AG04450 (cell line): ENCODE measurements around the gene FKBP1B. TPM values are rescaled to one million over a fixed set of nuclear protein-coding genes. Genes with fewer than 3 reads are reported as not detected.

Experiments used
- CTCF ChIA-PET: fragments of 300-600, 350-600 bp; formaldehyde crosslinking; extraction: SDS; loops from one replicate; lab custom pipeline; 2022; ENCODE audit warnings: antibody characterized with exemption, inconsistent platforms; lab: Charles Lee
- POLR2A ChIA-PET: fragments of 350-600 bp; formaldehyde crosslinking; extraction: SDS; loops from one replicate; lab custom pipeline; 2021; ENCODE audit warnings: antibody characterized with exemption, inconsistent platforms; lab: Yijun Ruan, JAX
- DNase-seq: peaks from one replicate; pipeline ENCODE4 v3.0.0-alpha.2; 2011; ENCODE audit warnings: low read depth, low spot score
- H3K27ac ChIP-seq: one replicate; pipeline ENCODE4 v1.5.1; 2012; ENCODE audit warnings: low read depth, low read length, control low read depth
- H3K27me3 ChIP-seq: one replicate; pipeline ENCODE4 v1.6.0; 2012; ENCODE audit warnings: low read length; ENCODE audit not compliant: control insufficient read depth, insufficient read depth
- H3K4me3 ChIP-seq: 2 replicates; pipeline ENCODE4 v1.5.1; 2011; ENCODE audit warnings: mild to moderate bottlenecking, low read depth, low read length, control low read depth
- H3K9me3 ChIP-seq: 2 replicates; pipeline ENCODE4 v1.5.1; 2012; ENCODE audit warnings: low read length; ENCODE audit not compliant: control insufficient read depth, insufficient read depth
- polyA plus RNA-seq: library from polyadenylated mRNA; depleted of rRNA; stranded (reverse); fragments of >200 nt; gene quantifications from 2 replicates; pipeline ENCODE4 v1.2.3, GENCODE V29; 2011
- TF ChIP-seq, protein P1 (sequence below): IDR thresholded peaks from 2 replicates; pipeline ENCODE4 v1.5.1; 2011; ENCODE audit warnings: low read depth, low read length, control low read depth, inconsistent platforms

FKBP1B gene
- polyA plus RNA-seq, 1 experiment, result 19.7 TPM

DNA sequence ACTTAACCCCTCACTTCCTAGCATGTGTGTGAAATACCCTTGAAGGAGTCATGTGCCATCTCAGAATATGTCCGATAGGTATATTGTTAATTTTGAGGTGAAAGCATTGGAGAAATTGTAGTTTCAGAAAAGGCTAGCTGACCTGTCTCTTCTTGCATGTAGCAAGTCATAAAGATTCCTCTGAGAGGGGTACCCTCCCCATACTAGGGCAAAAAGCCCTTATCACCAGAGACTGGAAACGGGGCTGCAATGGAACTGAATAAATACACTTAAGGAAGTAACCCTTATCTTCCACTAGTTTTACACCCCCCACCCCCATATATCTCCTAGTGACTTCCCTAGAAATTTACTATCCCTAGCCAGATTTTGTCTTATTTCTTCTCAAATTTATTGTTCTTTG, 28.3 kb downstream of the FKBP1B start:
- DNase-seq, result no peak
- TF ChIP-seq, protein P1, sequence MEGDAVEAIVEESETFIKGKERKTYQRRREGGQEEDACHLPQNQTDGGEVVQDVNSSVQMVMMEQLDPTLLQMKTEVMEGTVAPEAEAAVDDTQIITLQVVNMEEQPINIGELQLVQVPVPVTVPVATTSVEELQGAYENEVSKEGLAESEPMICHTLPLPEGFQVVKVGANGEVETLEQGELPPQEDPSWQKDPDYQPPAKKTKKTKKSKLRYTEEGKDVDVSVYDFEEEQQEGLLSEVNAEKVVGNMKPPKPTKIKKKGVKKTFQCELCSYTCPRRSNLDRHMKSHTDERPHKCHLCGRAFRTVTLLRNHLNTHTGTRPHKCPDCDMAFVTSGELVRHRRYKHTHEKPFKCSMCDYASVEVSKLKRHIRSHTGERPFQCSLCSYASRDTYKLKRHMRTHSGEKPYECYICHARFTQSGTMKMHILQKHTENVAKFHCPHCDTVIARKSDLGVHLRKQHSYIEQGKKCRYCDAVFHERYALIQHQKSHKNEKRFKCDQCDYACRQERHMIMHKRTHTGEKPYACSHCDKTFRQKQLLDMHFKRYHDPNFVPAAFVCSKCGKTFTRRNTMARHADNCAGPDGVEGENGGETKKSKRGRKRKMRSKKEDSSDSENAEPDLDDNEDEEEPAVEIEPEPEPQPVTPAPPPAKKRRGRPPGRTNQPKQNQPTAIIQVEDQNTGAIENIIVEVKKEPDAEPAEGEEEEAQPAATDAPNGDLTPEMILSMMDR, result no peak
- ChIA-PET POLR2A (interaction anchor here (0.7 kb wide), 1 partner anchor 150 kb away, joined by 3 read pairs; no protein-coding TSS in a partner anchor), CTCF (interaction anchor here (2.0 kb wide), 1 partner anchor 253 kb away, joined by 6 read pairs; no protein-coding TSS in a partner anchor)
- H3K27me3 ChIP-seq, result no peaks in the 10 kb centered on the region
- no peaks in the 10 kb centered on the region; the same call in 1 of the 2 replicates for H3K9me3 ChIP-seq
- peak overlapping the region; percentile 52 for H3K27ac ChIP-seq
- H3K4me3 ChIP-seq, result peak overlapping the region; percentile 98

DNA sequence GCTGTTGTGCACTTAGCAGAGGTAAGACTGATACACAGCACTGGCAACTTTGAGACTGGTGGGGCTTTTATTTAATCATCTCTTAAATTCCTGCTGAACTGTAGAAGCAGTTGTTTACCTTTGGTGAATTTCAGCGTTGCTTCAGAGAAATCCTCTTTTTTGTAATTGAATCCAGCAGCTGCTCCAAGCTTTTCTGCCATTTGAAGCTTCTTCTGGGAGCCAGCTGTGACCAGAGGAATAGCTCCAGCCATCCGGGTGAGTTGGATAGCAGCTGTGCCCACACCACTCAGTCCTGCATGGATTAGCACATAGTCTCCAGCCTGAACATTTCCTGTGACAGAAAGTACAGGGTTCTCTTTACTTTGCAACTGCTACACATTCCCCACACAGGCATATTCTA, 31.2 kb downstream of the FKBP1B start:
- ChIA-PET POLR2A (no interaction called here), CTCF (no interaction called here)
- Histone ChIP-seq H3K4me3 (no peak overlapping the region), H3K27ac (peak overlapping the region; percentile 31), H3K9me3 (no peaks in the 10 kb centered on the region; the same call in 1 of the 2 replicates), H3K27me3 (no peaks in the 10 kb centered on the region)
- TF ChIP-seq, protein P1, result no peak
- DNase-seq, result peak; percentile 20

DNA sequence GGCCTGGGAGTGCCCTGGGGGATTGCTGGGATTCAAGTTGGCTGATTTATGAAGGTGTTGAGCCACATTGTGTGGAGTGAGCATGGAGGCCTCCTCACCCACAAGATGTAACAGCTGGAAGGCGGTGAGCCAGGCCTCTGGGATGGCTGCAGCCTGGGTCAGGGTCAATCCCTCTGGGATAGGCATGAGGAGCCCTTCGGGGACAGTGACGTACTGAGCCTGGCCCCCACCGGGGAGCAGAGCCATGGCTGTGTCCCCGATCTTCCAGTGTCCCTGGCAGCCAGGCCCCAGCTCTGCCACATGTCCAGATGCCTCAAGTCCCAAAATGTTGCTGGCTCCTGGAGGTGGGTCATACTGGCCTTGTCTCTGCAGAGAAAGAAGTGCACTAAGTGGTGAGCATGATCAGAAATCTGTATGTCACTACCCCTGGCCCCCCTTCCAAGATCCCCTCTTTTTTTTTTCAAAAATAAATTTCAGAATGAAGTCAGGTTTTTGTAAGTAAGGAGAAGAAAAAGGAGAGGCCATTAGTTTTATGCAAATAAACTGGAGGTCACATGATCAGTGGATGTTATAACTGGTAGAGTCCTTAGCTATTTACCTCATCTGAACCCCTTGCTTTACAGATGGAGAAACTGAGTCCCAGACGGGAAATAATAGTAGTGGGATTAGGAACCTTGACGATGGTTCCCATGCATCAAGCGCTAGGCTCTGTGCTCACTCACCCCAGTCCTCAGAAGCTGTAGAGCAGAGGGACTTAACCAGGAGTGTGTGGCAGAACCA, 33.4 kb downstream of the FKBP1B start:
- H3K4me3 ChIP-seq, result peak overlapping the region; percentile 73
- ChIA-PET CTCF (interaction anchor here (0.5 to 3.1 kb wide), 18 partner anchors 10 to 263 kb away, joined by 3 to 47 read pairs (median 6); partner anchors contain the start of genes ATAD2B and WDCP), POLR2A (interaction anchor here (0.6 to 2.4 kb wide), 4 partner anchors 40 to 260 kb away, joined by 3 to 10 read pairs (median 8); partner anchors contain the start of genes FAM228B, PFN4 and UBXN2A)
- no peaks in the 10 kb centered on the region for H3K9me3 ChIP-seq
- H3K27me3 ChIP-seq, result no peaks in the 10 kb centered on the region
- peak overlapping the region; percentile 94 for H3K27ac ChIP-seq
- TF ChIP-seq, protein P1, result no peak
- no peak for DNase-seq

DNA sequence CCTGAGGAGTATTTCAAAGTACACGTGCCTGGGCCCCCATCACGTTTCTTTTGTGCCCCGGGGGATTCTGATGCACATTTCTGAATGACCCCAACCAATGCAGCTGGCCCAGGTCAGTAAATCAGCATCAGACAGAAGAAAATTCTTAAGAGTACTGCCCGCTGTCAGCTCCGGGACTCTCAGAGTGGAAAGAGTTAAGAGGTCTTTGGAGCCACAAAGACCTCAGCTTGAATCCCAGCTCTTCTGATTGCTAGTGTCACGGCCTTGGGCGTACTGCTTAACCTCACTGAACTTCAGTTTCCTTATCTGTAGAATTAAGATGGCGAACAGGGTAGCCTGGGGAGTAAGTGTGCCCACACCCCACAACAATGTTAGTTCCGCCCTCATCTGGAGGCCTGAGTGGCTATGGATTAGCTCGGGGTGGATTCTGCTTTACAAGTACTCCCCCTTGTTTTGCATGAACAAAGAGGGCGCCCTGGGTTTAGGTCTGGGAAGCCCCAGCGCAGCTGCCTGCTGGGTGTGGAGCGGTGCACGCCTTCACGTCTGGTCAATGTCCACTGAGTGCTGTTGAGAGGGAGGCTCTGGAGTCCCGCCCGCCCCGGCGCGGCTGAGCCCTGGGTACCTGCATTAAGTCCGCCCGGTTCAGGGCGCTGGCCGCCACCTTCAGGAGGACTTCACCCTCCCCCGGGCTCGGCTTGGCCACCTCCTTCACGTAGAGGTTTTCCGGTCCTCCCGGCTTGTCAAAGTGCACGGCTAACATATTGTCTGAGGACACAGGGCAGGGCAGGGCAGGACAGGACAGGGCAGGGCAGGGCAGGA, 34.2 kb downstream of the FKBP1B start:
- DNase-seq, result peak; percentile 66
- ChIA-PET POLR2A (interaction anchor here (0.6 to 2.4 kb wide), 12 partner anchors 8 to 260 kb away, joined by 3 to 16 read pairs (median 6); partner anchors contain the start of genes ATAD2B, FAM228B, FKBP1B and PFN4), CTCF (interaction anchor here (0.5 to 3.1 kb wide), 25 partner anchors 10 to 264 kb away, joined by 3 to 47 read pairs (median 6); partner anchors contain the start of genes ATAD2B and WDCP)
- TF ChIP-seq, protein P1, result no peak; the same call in 1 of the 2 replicates
- H3K27ac ChIP-seq, result peak overlapping the region; percentile 94
- peak overlapping the region; percentile 73 for H3K4me3 ChIP-seq
- no peaks in the 10 kb centered on the region for H3K27me3 ChIP-seq
- no peaks in the 10 kb centered on the region for H3K9me3 ChIP-seq
